NB4 (cell line): ENCODE results near the gene SLC4A2.

Experiments
- DNase-seq: peaks from one replicate; pipeline ENCODE4 v3.0.0; 2010; ENCODE audit warnings: low read depth
- H3K4me3 ChIP-seq: one replicate; pipeline ENCODE4 v1.5.1; 2011; ENCODE audit warnings: mild to moderate bottlenecking, low read depth, low read length, moderate library complexity
- MYC ChIP-seq: IDR thresholded peaks from 2 replicates; pipeline ENCODE4 v1.6.1; 2011; ENCODE audit warnings: low read depth, low read length
- POLR2A ChIP-seq: IDR thresholded peaks from 2 replicates; pipeline ENCODE4 v1.6.1; 2011; ENCODE audit warnings: mild to moderate bottlenecking; ENCODE audit not compliant: insufficient read length; ENCODE audit errors: extremely low read depth
- TF ChIP-seq, protein P1 (sequence below): IDR thresholded peaks from 2 replicates; pipeline ENCODE4 v1.6.1; 2011; ENCODE audit warnings: low read depth, low read length
- TF ChIP-seq, protein P2 (sequence below): IDR thresholded peaks from one replicate; pipeline ENCODE4 v1.5.1; 2012; ENCODE audit warnings: low read depth, low read length

Gene SLC4A2

DNA sequence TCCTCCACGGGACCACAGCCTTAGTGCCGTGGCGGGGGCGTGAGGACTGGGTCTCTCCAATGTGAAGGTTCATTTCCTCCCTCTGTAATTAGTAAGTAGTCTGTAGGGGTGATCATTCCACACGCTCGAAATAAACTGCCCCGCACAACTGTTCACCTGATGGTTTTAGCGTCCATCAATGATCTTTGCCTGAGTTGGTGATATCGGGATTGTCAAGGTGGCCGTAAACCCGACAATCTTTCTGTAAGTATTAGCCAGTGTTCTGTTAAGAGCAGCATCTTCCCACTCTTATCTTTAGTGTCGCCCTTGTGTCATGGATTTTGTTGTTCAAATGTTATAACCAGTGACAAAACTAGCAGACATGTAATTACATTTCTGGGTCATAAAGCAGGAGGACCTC lies 44.6 kb downstream of the SLC4A2 start:
- TF ChIP-seq, protein P1, sequence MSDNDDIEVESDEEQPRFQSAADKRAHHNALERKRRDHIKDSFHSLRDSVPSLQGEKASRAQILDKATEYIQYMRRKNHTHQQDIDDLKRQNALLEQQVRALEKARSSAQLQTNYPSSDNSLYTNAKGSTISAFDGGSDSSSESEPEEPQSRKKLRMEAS: no peak
- no peak for TF ChIP-seq POLR2A
- TF ChIP-seq, protein P2, sequence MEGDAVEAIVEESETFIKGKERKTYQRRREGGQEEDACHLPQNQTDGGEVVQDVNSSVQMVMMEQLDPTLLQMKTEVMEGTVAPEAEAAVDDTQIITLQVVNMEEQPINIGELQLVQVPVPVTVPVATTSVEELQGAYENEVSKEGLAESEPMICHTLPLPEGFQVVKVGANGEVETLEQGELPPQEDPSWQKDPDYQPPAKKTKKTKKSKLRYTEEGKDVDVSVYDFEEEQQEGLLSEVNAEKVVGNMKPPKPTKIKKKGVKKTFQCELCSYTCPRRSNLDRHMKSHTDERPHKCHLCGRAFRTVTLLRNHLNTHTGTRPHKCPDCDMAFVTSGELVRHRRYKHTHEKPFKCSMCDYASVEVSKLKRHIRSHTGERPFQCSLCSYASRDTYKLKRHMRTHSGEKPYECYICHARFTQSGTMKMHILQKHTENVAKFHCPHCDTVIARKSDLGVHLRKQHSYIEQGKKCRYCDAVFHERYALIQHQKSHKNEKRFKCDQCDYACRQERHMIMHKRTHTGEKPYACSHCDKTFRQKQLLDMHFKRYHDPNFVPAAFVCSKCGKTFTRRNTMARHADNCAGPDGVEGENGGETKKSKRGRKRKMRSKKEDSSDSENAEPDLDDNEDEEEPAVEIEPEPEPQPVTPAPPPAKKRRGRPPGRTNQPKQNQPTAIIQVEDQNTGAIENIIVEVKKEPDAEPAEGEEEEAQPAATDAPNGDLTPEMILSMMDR: no peak
- no peak for TF ChIP-seq MYC
- no peak for DNase-seq
- no peak overlapping the region for H3K4me3 ChIP-seq

- DNase-seq: no peak
- TF ChIP-seq POLR2A (no peak), MYC (no peak)
- TF ChIP-seq, protein P2: no peak
- TF ChIP-seq, protein P1: no peak
- H3K4me3 ChIP-seq: no peak overlapping the region
Measured at GRCh38 chr7:151104411-151105235, 45.2 kb downstream of the SLC4A2 start.

- H3K4me3 ChIP-seq: no peak overlapping the region
- no peak for DNase-seq
- TF ChIP-seq POLR2A (no peak), MYC (no peak)
- TF ChIP-seq, protein P1: no peak
- TF ChIP-seq, protein P2: no peak
Measured at GRCh38 chr7:151107882-151108281, 48.5 kb downstream of the SLC4A2 start.

DNA sequence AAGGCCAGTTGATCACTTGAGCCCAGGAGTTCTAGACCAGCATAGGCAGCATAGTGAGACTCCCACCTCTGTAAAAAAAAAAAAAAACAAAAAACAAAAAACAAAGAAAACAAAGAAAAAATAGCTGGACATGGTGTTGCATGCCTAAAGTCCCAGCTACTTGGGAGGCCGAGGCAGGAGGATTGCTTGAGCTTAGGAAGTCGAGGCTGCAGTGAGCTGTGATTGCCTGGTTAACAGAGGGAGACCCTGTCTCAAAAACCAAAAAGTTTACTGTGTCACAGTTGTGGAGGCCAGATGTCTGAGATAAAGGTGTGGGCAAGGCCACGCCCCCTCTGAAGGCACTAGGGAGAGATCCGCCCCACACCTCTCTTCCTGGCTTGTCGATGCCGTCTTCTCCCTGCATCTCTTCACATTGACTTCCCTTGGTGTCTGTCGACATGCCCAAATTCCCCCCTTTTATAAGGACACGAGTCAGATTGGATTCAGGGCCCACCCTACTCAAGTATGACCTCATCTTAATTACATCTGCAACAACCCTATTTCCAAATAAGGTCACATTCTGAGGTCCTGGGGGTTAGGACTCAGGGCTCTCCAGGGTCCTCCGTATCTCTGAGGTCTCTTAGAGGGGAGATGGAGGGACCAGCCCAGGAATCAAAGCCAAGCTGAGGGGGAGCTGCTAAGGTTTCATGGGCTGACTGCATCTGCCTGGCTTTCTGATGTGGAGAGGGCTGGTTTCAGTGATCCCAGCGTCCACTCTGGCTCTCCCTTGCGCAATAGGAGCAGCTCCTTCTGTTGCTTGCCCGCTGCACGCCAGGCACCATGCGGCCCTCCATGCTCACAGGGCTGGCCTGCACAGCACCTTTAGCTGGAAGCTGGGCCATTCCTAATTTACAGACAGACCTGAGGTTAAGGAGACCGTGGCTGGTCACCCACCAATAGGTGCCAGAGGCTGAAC lies 50.0 kb downstream of the SLC4A2 start:
- TF ChIP-seq MYC (no peak), POLR2A (no peak)
- TF ChIP-seq, protein P2: no peak
- TF ChIP-seq, protein P1: no peak
- no peak overlapping the region for H3K4me3 ChIP-seq
- no peak for DNase-seq

- TF ChIP-seq POLR2A: no peak
- TF ChIP-seq, protein P1: no peak
- TF ChIP-seq, protein P2: no peak
- no peak for TF ChIP-seq MYC
- no peak for DNase-seq
- no peak overlapping the region for H3K4me3 ChIP-seq
Measured at GRCh38 chr7:151110236-151110940, 51.0 kb downstream of the SLC4A2 start.
